IMR-90 (cell line): Measurements from ENCODE around the gene GALM. TPM values are rescaled to one million over a fixed set of nuclear protein-coding genes. Genes with fewer than 3 reads are reported as not detected.

Experiments
- ATAC-seq: fragments of 200-7000 bp; cut with Tn5 transposase; 2 replicates; pipeline ENCODE4 v1.9.1; 2020; ENCODE audit warnings: low read depth, mild to moderate bottlenecking, moderate library complexity
- BruUV-seq: library from RNA; stranded (reverse); fragments of 400-500 nt; replicated peaks from 2 replicates; lab custom pipeline; 2021; lab: Mats Ljungman, UMichigan
- CTCF ChIA-PET: fragments of 300-600 bp; formaldehyde crosslinking; extraction: SDS; loops from one replicate; lab custom pipeline; 2021; ENCODE audit warnings: antibody characterized with exemption; lab: Yijun Ruan, JAX
- POLR2A ChIA-PET: fragments of 300-600 bp; sonication (Branson Sonifier 250); formaldehyde crosslinking; loops from one replicate; lab custom pipeline; 2022; ENCODE audit warnings: antibody characterized with exemption; ENCODE audit not compliant: unreplicated experiment; lab: Charles Lee
- DNase-seq: peaks from one replicate; pipeline ENCODE4 v3.0.0; 2013
- H2AFZ ChIP-seq: replicated peaks from 2 replicates; pipeline ENCODE3; 2013; ENCODE audit warnings: low read length, mild to moderate bottlenecking; ENCODE audit not compliant: poor library complexity
- H2AK5ac ChIP-seq: 2 replicates; pipeline ENCODE4 v1.6.1; 2013; ENCODE audit warnings: low read depth, low read length, inconsistent platforms
- H2AK9ac ChIP-seq: replicated peaks from 2 replicates; pipeline ENCODE3; 2013; ENCODE audit warnings: mild to moderate bottlenecking, low read depth, low read length, moderate library complexity; ENCODE audit not compliant: poor library complexity
- H2BK120ac ChIP-seq: 2 replicates; pipeline ENCODE4 v1.6.1; 2013; ENCODE audit warnings: low read depth, low read length, inconsistent platforms
- H2BK15ac ChIP-seq: 3 replicates; pipeline ENCODE4 v1.6.1; 2013; ENCODE audit warnings: low read depth, low read length, inconsistent platforms
- H2BK20ac ChIP-seq: 2 replicates; pipeline ENCODE4 v1.6.1; 2013; ENCODE audit warnings: low read depth, mild to moderate bottlenecking, inconsistent platforms, low read length, moderate library complexity
- H2BK5ac ChIP-seq: 2 replicates; pipeline ENCODE4 v1.6.1; 2013; ENCODE audit warnings: mild to moderate bottlenecking, low read depth, low read length, inconsistent platforms; ENCODE audit not compliant: poor library complexity, severe bottlenecking
- H3K14ac ChIP-seq: replicated peaks from 2 replicates; pipeline ENCODE4 v1.6.1; 2013; ENCODE audit warnings: low read depth, low read length, inconsistent platforms
- H3K18ac ChIP-seq: 2 replicates; pipeline ENCODE4 v1.6.1; 2013; ENCODE audit warnings: low read depth, low read length, control low read depth
- H3K23ac ChIP-seq: 2 replicates; pipeline ENCODE4 v1.6.1; 2013; ENCODE audit warnings: low read depth, low read length, inconsistent platforms
- H3K27ac ChIP-seq: 2 replicates; pipeline ENCODE4 v1.5.1; 2013; ENCODE audit warnings: mild to moderate bottlenecking, control low read depth, low read length; ENCODE audit not compliant: insufficient read depth
- H3K27me3 ChIP-seq: 2 replicates; pipeline ENCODE4 v1.6.1; 2013; ENCODE audit warnings: low read length; ENCODE audit not compliant: control insufficient read depth, insufficient read depth
- H3K36me3 ChIP-seq: 2 replicates; pipeline ENCODE4 v1.6.1; 2013; ENCODE audit warnings: low read length, mixed read lengths; ENCODE audit not compliant: control insufficient read depth, insufficient read depth
- H3K4ac ChIP-seq: 2 replicates; pipeline ENCODE4 v1.6.1; 2013; ENCODE audit warnings: low read depth, low read length, inconsistent platforms
- H3K4me1 ChIP-seq: 2 replicates; pipeline ENCODE4 v1.6.1; 2013; ENCODE audit warnings: low read length, mixed read lengths; ENCODE audit not compliant: control insufficient read depth, insufficient read depth
- H3K4me2 ChIP-seq: 2 replicates; pipeline ENCODE4 v1.6.1; 2013; ENCODE audit warnings: low read depth, mild to moderate bottlenecking, control low read depth, low read length, moderate library complexity
- H3K4me3 ChIP-seq: 2 replicates; pipeline ENCODE4 v1.5.1; 2013; ENCODE audit warnings: low read depth, mild to moderate bottlenecking, control low read depth, low read length, moderate library complexity; ENCODE audit not compliant: insufficient read depth
- H3K56ac ChIP-seq: 2 replicates; pipeline ENCODE4 v1.6.1; 2013; ENCODE audit warnings: low read length, inconsistent platforms; ENCODE audit not compliant: insufficient read depth; ENCODE audit errors: extremely low read depth
- H3K79me1 ChIP-seq, 2 experiments: 2 replicates each; pipeline ENCODE4 v1.6.1; 2013; ENCODE audit warnings: low read length in 2 of 2, inconsistent platforms in 1 of 2, low read depth in 1 of 2
- H3K9ac ChIP-seq: 2 replicates; pipeline ENCODE4 v1.6.1; 2013; ENCODE audit warnings: low read depth, low read length, control low read depth
- H3K9me1 ChIP-seq: 2 replicates; pipeline ENCODE4 v1.6.1; 2013; ENCODE audit warnings: low read length, inconsistent platforms; ENCODE audit not compliant: insufficient read depth
- H3K9me3 ChIP-seq: 2 replicates; pipeline ENCODE4 v1.6.1; 2013; ENCODE audit warnings: low read length; ENCODE audit not compliant: control insufficient read depth, insufficient read depth
- H4K20me1 ChIP-seq: 2 replicates; pipeline ENCODE4 v1.6.1; 2013; ENCODE audit warnings: low read length, inconsistent platforms; ENCODE audit not compliant: insufficient read depth
- H4K5ac ChIP-seq: 2 replicates; pipeline ENCODE4 v1.6.1; 2013; ENCODE audit warnings: mild to moderate bottlenecking, low read depth, low read length, control low read depth
- H4K8ac ChIP-seq, 2 experiments: 2 replicates each; pipeline ENCODE4 v1.6.1; 2013; ENCODE audit warnings: low read depth in 2 of 2, low read length in 2 of 2, control low read depth in 1 of 2, inconsistent platforms in 1 of 2
- H4K91ac ChIP-seq: 2 replicates; pipeline ENCODE4 v1.6.1; 2013; ENCODE audit warnings: low read depth, low read length, inconsistent platforms; ENCODE audit not compliant: insufficient read depth
- MXI1 ChIP-seq: IDR thresholded peaks from 2 replicates; pipeline ENCODE4 v1.6.1; 2012; ENCODE audit warnings: low read depth, mild to moderate bottlenecking, low read length, moderate library complexity, borderline replicate concordance
- RFX5 ChIP-seq: IDR thresholded peaks from 2 replicates; pipeline ENCODE4 v1.8.0; 2012; ENCODE audit warnings: low read depth, mild to moderate bottlenecking, low read length, moderate library complexity
- WGBS, 2 experiments: methylation state at CpG; one replicate each; pipeline versions ENCODE4 v1.1.5 to v1.1.7; 2013; ENCODE audit warnings: missing lambda C conversion rate in 2 of 2; ENCODE audit not compliant: insufficient read length in 1 of 2; ENCODE audit errors: extremely low coverage in 2 of 2; 5-methylcytosine and 5-hydroxymethylcytosine counted together
- dilution Hi-C: fragments of 300-500 bp; cut with HindIII; formaldehyde crosslinking; loops from one replicate; pipeline ENCODE4 v1.14.3; 2018; ENCODE audit warnings: low sequenced_read_pairs; ENCODE audit not compliant: unreplicated experiment
- in situ Hi-C: fragments of 300-500 bp; cut with MboI; formaldehyde crosslinking; loops from 3 replicates; pipeline ENCODE4 v1.14.3; 2019; ENCODE audit warnings: low sequenced_read_pairs, inconsistent platforms, mixed read lengths
- intact Hi-C: fragments of 100-400 bp; cut with micrococcal nuclease; formaldehyde crosslinking; loops from 2 replicates; pipeline ENCODE4 v1.10.0; 2022
- polyA plus RNA-seq, 3 experiments: library from polyadenylated mRNA; depleted of rRNA; stranded (reverse); fragments of >200 nt; gene quantifications; 2 replicates each; pipeline ENCODE4 v1.2.3, GENCODE V29; 2012; ENCODE audit warnings: low replicate concordance in 1 of 3
- total RNA-seq: library from RNA; depleted of rRNA; stranded (reverse); fragments of >200 nt; gene quantifications from 2 replicates; pipeline ENCODE4 v1.2.3, GENCODE V29; 2012

Gene GALM
- total and polyA plus RNA-seq, 2 of the 4 experiments (the other 2 are of a cell fraction): 12.1 to 24.2 TPM

DNA sequence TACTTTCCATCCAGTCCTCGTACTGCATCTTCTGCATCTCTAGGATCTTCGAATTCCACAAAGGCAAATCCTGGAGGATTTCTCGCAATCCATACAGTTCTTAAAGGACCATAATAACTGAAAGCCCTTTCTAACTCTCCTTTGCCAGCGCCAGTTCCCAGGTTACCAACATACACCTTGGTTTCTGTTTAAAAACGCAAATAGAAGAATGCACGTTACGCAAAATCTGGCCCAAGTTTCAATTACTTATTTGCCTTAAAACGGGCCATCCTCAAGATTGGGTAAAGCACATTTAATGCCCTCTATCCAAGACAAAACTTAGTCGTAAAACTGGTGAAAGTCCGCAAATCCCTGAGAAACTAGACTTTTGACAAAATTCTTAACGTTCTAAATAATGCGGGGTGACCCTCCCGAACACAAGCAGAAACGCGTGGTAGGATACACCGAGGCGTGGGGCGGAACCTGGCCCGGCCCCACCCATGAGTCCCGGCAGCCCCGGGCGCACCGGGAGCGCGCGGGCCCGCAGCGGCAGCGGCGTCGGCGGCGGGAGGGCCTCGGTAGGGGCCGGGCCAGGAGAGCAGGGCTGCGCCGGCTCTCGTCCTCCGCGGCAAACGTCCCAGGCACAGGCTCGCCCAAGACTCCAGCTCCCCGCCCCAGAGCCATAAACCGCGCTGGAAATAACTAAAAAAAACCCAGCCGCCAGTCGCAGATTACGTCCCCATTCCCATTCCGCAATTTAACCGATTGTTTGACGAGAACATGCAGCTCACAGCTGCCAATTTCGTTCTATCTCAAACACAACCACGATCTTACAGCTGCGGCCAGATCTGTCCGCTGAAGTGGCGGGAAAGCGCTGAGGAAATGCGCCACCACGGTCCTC lies 84.3 kb downstream of the GALM start:
- peak overlapping the region; percentile 98 for H2AFZ ChIP-seq
- CTCF ChIA-PET: no interaction called here
- in situ Hi-C loops: no loop called here

More for the DNA sequence above, 84.3 kb downstream of the GALM start:
- 0% methylated on average over 32 of the region's 59 CpGs; no CpG with 5 or more reads in 1 of the 2 experiments for WGBS, 2 experiments
- dilution Hi-C loops (no loop called here), intact Hi-C loops (loop anchor here (2.0 kb wide), 1 partner anchor 29 kb away; the partner anchor contains the start of gene GEMIN6)
- Histone ChIP-seq H3K4ac (peak overlapping the region; percentile 86), H4K8ac (peak overlapping the region; percentile 38 to 88), H3K23ac (peak overlapping the region; percentile 85), H4K20me1 (peaks cover 45% of the 10 kb centered on the region), H3K4me1 (peaks cover 3% of the 10 kb centered on the region), H3K36me3 (peaks cover 29% of the 10 kb centered on the region), H3K4me2 (peak overlapping the region; percentile 99), H3K4me3 (peak overlapping the region; percentile 89), H3K27ac (peak overlapping the region; percentile 96), H3K9me3 (no peaks in the 10 kb centered on the region), H3K27me3 (no peaks in the 10 kb centered on the region), H3K14ac (peak overlapping the region; percentile 95), H3K18ac (peak overlapping the region; percentile 99), H3K56ac (peak overlapping the region; percentile 94), H4K91ac (peak overlapping the region; percentile 87), H2BK15ac (no peak overlapping the region), H3K79me1 (peaks cover 17 to 47% of the 10 kb centered on the region in 2 experiments), H2BK5ac (peak overlapping the region; percentile 95), H2AK5ac (peak overlapping the region; percentile 90), H3K9ac (peak overlapping the region; percentile 99), H2BK20ac (no peak overlapping the region), H2AK9ac (peak overlapping the region; percentile 80), H2BK120ac (no peak overlapping the region), H3K9me1 (no peaks in the 10 kb centered on the region), H4K5ac (peak overlapping the region; percentile 99)
- ATAC-seq (peak; percentile 60), DNase-seq (peak; percentile 19)
- POLR2A ChIA-PET: interaction anchor here (0.5 to 1.1 kb wide), 3 partner anchors 14 to 233 kb away, joined by 3 to 7 read pairs (median 5); no protein-coding TSS in a partner anchor
- TF ChIP-seq MXI1 (peak; percentile 80), RFX5 (no peak)
- no TSS peak for BruUV-seq
